ENCODE results near the gene HSPB6.

- no peak for TF ChIP-seq CTCF (IDR thresholded peaks at IDR 0.05)
- no peak for TF ChIP-seq SIN3A (IDR thresholded peaks at IDR 0.05; ENCODE audit: borderline replicate concordance, insufficient read depth, low read depth, low read length)
- TF ChIP-seq POLR2AphosphoS5 (IDR thresholded peaks at IDR 0.05; ENCODE audit: low read depth, low read length): no peak
Measured at GRCh38 chr19:35788205-35788960, 31.6 kb upstream of the HSPB6 start.
